NCI-H146 treated with DMSO at 0.1 percent for 48 hours (cell line): ENCODE results near the gene SCN4B.

Experiments
- DNase-seq: peaks from one replicate; lab custom pipeline; 2025; ENCODE audit not compliant: unreplicated experiment; lab: John Stamatoyannopoulos, UW

The SCN4B gene

DNA sequence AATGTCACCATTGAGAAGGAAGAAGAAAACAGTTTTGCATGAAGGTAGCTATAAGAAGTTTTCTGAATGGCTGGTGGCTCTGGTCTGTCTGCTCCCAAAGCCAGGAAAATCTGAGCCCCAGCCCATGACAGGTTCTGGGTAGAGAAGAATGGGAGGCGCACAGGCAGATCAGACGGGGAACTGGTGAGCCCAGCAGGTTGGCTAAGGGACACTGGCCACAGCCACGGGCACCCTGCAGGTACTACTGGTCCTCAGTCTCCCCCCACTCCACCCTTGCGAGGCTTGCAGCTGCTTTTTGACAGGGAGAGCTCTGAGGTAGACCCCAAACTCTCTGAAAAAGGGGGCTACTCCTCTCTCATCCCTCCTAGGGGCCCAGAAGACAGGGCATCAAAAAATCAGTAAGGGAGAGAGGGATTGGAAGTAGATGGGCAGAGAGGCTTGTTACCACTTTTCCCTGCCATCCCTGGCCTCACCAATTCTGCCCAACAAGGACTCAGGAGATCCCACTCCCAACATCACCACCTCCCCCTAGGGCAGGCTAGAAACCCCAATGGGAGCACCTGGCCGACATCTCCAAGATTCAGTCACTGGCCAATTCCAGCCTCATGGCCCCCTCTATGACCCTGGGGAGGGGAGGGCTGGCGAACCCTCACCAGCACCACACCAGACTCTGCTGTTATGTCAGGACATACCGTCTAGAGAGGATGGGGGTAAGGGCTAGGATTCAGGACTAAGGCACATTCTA, 17.4 kb downstream of the SCN4B start:
- DNase-seq, result no peak

DNA sequence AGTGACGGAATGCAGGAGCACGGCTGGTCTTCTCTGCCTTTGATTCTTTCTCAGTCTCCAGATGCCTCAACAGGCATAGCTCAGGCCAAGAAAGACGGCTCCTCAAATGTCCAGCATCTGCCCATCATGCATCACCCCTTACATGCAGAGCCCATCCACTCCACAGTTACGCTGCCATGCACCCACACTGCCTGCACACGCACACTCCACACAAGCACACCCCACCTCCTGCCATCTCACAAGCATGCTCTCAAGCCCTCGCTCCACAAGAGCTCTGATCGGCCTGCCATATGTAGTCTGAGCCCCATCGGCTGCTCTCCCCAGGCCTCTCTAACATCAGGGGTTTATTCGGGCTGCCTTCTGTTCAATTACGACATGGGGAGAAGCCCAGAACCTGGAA, 18.8 kb downstream of the SCN4B start:
- DNase-seq, result no peak

DNA sequence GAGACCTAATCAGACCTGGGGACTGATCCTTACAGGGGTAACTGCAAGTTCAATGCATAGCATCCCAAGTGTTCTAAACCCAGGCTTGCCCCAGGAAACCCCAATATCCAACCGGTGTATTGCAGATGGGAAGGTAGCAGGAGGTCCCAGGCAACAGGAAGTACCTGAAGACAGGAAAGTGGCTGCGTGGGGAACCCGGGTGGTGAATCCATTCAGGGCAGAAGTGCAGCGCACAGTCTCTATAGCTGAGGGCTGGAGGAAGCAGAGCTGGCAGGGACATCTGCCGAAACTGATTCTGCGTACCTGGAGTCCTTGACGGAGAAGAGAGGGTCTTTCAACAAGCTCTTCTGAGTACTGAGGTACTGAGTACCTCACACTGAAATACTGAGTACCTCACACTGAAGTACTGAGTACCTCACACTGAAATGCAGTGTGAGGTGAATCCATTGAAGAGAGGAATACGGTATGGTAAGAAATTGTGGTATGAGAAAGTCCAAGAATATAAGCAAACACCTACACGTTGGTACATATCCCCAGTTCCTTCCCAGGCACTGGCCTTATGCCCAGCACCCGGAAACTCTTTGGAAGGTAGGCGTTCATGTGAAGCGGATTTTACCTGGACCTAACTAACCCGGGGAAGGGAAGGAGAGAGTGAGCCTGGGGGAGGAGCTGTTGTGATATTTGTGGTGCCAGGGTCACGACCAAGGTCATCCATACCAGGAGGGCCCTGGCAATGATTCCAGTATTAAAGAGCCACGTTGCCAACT, 20.1 kb downstream of the SCN4B start:
- DNase-seq, result no peak

DNA sequence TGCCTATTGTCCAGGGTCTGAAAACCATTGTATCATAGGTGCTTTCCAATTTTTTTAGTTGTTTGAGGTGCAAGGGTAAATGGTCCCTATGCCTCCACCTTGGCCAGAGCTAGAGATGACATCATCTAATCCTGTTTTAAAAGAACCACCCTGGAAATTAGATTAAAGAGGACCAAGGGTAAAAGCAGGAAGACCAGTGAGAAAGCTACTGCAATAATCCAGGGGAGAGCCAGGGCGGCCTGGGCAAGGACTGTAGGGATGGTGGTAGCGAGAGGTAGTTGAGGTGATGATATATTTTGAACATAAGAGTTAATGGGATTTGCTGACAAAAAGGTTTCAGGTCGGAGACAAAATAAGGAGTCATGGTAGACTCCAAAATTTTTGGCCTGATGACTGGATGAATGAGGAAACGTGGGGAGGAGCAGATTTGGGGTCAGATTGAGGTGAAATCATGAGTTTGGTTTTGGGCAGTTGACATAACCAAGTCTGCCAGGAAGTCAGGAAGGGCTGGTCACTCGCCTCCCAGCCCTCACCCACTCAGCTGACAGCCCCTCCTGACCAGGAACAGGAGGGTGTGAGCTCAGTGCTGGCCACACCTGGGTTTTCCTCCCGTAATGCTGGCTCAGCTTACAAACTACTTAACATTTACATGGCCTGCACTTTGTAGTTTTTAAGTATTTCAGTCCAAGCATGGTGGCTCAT, 23.0 kb downstream of the SCN4B start:
- DNase-seq, result no peak

DNA sequence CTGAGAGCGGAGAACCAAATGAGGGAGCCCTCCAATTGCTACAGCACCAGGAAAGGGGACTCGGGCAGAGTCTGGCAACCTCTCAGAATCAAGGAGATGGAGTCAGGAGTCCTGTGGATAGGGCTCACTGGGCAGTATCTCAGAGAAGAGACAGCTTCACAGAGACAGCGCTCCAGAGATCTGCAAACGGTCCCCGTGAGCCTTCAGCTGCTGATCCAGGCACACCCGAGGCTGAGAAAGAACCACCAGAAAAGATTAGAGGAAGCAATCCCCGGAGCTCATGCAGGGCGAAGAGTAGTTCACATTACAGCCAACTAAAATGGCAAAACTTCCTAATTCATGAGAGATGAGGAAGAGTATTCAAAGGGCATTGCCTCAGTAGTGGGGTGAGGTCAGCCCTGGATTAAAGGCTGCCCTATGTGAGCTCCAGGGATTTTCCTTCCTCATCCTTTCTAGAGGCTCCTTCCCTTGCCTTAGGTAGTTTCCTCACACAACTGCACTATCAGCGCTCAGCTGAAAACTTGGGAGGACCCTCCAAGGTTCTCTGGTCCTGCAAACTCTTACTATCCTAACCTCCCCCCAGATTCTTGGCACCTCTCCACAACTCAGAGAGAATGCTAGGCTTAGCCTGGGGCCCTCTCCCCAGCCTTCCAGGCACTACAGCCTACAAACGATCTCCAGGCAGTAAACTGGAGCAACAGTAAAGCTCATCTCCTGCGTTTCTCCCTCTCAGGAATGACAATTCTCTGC, 23.7 kb downstream of the SCN4B start:
- DNase-seq, result no peak

DNA sequence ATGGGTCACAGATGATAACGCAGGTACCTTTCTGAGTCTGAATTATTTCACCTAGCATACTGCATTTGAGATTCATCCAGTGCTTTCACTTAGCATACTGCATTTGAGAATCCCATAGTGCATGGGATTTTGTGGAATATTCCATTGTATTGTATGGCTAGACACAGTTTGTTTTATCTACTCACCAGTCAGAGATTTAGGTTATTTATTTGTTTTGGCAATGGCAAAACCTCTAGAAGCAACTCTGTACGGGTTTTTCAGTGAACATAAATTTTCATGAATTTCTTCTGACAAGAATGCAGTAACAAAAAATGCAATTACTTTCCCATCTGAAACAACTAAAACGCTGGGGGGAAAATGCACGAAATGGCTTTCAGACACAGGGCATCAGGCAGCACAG, 24.3 kb downstream of the SCN4B start:
- DNase-seq, result no peak

DNA sequence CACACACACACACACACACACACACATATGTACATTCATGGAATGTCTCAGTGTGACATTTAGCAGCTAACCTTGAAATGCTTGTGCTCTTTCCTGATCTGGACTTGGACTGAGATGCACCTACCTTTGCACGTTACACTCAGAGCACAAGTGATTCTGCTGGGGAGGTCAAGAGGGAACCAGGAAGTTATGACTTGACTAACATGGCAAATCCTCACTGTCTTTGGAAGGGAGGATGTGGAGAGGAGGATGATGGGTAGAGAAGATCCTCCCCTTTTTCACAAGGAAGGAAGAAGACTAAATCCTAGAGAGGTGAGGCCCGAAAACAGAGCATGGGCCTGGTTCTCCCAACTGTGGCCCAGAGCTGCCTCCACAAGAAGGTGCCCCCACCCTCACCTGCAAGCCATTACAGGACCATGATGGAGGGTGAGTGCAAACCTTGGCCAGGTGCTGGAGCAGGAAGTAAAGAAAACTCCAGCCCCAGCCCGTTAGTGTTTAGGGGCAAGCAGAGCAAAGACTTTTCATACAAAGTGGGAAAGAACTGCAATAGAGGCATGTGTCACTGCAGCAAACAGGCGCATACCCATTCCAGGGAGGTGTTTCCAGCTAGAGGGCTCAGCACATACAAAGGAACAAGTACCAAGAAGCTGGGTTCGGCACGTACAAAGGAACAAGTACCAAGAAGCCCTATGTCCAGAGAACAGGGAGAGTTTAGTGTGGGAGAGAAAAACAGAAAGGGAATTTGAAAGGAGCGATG, 26.4 kb downstream of the SCN4B start:
- no peak for DNase-seq

DNA sequence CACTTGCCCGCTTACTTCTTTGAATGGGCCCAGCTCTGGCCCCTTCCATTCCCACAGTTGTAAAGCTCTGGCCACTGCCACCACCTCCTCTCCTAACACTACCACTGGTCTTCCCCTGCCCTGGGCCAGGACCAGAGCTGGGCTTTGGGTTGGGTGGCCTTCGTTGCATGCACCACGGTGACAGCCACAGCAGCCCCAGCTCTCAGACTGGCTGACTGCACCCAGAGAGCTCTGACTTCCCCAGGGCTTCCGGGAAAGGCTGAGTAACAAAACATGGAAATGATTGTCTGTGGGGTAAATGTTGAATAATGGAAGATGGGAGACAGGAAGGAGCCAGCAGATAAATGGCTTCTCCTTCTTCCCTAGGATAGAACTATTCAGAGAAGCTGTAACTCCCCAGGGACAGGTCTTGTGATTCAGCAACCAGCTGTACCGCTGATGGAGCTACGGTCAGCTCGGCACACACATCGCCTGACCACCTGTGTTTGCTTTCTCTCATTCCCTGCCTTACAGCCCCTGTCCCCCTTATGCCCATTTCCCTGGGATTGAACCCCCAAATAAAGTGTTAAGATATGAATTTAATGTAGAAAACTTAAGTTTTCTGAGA, 27.6 kb downstream of the SCN4B start:
- no peak for DNase-seq

DNA sequence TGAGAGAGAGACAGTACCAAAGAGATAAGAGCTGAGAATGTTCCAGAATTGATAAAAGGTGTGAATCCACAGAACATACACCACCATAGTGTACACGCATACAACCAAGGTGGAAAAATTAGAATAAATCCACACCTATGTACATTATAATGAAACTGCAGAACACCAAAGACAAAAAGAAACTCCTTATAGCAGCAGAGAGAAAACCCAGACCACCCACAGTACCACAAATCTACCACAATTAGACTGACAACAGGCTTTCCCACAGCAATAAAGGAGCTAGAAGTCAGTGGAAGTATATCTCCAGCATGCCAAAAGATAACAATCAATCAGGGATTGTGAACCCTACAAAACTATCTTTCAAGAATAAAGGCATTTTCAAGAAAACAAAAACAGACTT, 31.8 kb downstream of the SCN4B start:
- no peak for DNase-seq

DNA sequence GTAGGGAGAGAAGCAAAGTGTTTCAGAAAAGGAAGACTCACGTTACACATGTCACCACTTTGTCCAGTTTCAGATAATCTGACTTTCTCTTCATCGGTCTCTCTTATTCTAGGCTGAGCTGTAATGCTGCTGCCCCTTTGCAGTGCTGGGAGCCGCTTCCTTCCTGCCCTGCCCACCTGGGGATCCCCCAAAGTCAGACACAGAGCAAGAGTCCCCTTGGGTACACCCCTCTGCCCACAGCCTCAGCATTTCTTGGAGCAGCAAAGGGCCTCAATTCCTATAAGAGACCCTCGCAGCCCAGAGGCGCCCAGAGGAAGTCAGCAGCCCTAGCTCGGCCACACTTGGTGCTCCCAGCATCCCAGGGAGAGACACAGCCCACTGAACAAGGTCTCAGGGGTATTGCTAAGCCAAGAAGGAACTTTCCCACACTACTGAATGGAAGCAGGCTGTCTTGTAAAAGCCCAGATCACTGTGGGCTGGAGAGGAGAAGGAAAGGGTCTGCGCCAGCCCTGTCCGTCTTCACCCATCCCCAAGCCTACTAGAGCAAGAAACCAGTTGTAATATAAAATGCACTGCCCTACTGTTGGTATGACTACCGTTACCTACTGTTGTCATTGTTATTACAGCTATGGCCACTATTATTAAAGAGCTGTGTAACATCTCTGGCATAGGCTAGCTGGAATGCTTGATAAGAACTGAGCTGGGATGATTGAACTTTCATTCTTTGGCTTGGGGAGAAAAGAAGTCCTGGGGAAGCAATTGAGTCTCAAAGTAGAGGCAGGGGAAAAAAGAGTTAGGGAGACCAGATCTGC, 34.6 kb downstream of the SCN4B start:
- DNase-seq, result no peak

DNA sequence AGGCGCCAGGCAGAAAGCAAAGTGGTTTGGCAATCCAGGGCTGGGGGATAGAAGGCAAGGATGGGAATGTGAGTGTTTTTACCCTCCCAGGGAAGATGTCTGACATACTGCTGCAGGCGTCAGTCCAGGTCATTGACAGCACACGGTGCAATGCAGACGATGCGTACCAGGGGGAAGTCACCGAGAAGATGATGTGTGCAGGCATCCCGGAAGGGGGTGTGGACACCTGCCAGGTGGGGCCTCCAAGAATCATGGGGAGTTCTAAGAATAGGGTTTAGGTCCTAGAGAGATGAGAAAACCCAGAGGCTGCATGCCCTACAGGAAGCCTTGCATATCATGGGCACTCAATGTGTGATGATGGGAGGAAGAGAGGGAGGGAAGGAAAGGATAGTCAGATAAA, 37.6 kb downstream of the SCN4B start:
- no peak for DNase-seq

DNA sequence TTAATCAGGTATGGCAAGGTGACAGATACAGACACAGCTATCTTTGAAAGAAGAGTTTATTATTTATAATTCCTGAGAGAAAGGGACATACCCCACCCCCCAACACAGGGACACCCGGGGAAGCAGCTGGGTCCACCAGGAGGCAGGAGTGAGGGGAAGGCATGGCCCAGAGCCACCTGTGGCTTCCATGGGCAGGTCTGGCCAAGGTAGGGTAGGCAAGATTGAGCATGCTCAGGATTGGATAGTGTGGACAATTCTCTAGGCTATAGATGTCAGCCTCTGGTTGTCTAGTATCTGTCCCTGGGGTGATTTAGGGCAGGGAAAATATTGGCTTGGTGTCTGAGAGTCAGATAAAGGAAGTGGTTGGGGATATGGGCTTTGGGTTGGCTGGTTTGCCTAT, 38.4 kb downstream of the SCN4B start:
- DNase-seq, result no peak

DNA sequence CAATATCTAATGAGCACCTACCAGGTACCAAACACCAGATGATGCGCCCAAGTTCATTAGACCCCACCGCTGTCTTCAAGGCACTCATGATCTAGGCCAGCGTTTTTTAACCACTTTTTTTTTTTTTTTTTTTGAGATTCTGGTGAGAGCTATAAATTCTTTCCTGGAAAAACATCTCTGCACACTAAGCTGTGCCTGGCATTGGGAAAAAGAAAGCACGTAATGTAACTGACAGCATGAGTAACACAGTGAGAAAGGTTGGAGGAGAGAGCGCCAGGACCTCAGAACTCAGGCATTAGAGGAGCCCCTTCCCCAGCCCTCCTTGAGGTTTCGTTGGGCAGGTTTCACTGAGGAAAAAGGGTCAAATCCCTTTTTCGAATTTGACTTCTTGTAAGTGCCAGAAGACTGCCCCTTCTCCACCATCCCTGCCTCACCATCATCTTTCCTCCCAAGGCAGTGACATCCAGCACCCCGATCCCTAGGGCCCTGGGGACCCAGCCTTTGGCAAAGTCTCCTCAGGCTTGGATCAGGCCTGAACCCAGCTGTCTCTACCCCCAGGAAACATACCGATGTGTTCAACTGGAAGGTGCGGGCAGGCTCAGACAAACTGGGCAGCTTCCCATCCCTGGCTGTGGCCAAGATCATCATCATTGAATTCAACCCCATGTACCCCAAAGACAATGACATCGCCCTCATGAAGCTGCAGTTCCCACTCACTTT, 39.8 kb downstream of the SCN4B start:
- no peak for DNase-seq

DNA sequence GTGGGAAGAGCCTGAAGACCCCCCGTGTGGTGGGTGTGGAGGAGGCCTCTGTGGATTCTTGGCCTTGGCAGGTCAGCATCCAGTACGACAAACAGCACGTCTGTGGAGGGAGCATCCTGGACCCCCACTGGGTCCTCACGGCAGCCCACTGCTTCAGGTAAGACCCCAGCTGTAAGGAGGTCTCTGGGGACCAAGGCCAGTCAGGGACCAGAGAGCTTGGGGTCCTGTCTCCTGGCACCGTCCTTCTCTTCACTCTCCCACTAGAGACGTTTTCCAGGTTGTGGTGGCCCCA, 40.9 kb downstream of the SCN4B start:
- DNase-seq, result no peak

DNA sequence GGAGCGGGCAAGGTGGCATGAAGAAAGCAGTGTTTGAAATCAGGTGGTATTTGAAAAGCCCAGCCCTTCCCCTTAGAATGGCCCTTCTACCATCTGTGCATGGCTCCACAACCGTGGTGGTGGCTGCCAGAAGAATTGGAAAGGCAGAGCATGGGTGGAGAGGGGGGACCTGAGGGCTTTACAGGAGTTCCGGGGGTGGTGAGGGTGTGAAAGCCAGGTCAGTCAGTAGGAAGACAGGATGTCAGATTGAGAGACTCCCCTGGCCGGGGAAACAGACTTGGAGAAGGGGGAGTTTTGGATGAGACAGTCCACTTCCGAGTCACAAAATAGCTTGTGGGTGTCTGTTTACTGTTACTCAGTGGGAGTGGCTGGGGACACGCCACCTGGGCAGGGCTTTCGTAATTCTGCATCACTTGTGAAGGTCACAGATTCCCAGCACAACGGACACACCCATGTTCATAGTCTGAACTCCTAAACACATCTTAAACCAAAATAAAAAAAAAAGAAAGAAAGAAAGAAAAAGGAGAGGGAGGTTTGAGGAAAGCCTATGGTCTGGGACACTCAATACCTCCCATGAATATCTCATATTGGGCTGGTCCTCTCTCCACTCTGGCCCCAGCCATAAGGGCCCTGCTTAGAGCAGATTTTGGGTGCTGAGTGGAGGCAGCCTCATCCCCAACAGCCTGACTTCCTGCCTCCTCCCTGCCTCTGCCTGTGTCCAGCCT, 41.4 kb downstream of the SCN4B start:
- DNase-seq, result no peak

DNA sequence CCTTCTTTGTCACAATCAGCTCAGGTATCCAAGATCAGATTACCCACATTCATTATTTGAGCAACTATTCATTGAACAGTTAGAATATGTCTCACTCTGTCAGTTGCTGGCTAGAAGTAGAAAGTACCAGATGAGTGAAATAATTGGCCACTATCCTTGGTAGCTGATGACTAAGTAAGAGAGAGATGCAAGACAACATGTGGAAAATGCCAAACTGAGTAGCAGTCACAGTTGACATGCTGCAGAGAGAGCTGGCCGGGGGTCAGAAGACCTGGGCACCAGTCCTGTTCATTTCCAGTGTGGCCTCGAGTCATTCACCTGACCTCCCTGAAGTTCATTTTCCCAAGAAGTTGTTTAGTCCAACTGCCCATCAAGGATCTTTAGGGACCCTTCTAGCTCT, 43.4 kb downstream of the SCN4B start:
- DNase-seq, result no peak

DNA sequence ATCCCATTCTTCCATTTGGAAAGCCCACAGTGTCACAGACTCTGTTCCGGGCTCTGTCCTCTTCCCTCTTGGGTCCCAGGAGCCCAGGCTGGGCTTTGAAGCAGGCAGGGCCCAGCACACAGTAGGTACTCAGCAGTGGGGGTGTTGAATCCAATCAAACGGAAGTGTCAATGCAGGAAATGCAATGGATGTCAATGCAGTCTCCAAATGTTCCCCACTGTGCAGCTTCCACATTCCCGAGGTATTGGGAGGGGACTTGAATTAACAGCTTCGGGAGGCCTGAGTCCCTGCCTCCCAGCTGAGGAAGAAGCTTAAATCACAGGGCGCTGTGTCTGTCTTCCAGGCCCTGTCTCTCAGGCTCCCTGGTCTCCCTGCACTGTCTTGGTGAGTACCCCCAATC, 44.1 kb downstream of the SCN4B start:
- DNase-seq, result no peak

DNA sequence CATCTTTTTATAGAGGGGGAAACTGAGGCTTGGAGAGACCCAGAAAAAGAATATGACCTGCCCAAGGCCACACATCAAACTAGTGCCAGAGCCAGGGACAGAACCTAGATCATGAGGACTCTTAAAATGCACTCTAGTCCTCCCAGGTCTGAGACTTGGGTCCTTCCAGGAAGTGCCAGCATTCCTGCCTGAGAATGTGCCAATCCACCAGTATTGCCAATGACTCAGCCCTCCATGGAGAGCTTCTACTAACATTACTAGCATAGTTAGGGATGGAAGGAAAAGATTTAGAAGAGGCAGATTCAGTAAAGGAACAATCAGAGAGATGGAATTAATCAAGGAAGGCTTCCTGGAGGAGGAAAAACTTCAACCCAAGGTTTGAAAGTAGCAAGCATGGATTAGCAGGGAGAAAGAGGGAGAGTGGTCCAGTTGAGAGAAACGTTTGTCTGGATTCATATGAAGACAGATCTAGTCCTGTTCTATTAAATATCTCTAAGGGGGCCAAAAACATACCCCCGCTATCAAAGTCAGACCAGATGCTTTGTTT, 45.8 kb downstream of the SCN4B start:
- no peak for DNase-seq
